ENCODE results near the gene BTG2.
A peak's percentile ranks its signal among the peaks of the same experiment; 100 is the strongest.

The BTG2 gene

DNA sequence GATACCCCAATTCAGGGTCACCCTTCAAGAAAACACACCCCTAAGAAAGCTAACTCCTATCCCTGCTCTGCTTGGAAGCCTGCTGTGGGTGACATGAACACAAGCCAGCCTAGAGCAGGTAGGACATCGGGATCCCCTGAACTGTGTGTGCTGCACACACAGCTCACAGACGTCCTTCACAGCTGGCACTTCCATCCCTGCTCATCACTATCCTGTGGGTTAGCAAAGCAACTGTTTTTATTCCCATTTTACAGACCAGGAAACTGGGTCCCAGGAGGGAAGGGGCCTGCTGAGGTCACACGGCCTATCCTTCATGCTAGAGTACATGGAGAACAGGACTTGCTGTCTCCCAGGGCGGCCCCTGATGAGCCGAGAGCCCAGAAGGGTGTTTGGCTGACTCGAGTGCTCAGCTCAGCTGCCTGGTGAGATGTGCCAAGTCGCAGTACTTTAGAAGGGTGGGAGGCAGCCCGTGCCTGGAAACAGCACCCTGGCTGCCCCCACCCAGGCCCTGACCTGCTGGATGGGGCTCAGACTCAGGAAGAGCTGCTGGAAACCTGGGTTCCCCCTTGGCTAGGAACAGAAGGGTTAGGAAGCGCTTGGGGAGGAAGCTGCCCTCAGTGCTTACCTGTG, 28.3 kb upstream of the BTG2 start:
- DNase-seq (ENCODE audit: low spot score) = no peak

DNA sequence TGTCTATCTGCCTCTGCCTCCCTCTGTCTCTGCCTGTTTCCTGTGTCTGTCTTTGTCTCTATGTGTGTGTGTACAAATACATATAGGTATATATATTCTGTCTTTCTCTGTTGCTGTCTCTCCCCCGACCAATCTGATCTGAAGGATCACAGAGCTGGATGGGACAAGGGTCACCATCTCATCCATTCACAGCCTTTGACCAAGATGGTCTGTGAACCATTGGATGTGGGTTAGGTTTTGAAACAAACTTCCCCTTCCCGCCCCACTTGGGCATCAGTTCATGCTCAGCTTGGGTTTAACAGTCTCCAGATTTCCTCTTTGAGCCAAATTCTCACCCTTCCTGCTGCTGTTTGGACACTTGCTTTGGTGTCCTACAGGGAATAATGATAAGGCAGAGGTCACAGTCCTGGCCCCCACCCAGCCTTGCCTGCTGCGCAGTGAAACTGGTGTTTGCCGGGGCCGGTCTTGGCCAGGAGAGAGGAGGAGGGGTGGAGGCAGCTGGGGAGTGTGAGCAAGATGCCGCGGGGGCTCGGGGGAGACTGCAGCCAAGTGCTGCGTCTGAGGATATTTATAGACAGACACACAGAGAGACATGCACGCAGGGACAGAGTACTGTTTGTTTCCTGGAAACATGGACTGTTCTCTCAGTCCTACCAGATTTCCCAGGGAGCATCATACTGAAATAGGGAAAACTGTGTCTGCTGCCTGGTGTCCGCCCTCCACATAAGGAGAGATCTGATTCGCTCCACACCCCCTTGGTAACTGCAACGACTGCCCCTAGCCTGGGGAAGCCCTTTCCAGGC, 27.0 kb upstream of the BTG2 start:
- peak; percentile 90 for DNase-seq (ENCODE audit: low spot score)

DNA sequence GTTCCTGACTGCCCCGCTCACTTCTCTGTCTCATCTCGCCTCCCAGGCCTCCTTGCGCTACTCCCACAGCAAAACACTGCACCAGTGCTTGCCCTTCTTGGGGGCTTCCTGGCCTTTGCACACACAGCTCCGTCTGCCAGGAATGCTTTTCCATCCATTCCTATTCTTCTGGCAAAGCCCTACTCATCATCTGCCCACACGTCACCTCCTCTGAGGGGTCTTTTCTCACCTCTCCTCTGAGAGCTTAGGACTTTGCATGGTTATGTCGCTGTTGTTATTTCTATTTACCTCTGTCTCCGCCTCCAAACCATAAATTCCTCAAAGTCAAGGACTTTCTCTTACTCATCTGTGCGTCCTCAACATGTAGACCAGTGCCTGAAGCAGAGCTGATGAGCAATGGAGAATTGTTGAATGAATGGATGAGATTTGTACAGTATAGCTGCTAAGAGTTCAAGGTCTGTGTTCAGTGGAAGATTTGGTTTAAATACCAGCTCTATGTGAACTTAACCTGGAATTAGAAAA, 26.4 kb upstream of the BTG2 start:
- DNase-seq (ENCODE audit: low spot score) = no peak

- peak; percentile 18 for DNase-seq (ENCODE audit: low spot score)
Observed at GRCh38 chr1:203280061-203280460, 25.3 kb upstream of the BTG2 start.

DNA sequence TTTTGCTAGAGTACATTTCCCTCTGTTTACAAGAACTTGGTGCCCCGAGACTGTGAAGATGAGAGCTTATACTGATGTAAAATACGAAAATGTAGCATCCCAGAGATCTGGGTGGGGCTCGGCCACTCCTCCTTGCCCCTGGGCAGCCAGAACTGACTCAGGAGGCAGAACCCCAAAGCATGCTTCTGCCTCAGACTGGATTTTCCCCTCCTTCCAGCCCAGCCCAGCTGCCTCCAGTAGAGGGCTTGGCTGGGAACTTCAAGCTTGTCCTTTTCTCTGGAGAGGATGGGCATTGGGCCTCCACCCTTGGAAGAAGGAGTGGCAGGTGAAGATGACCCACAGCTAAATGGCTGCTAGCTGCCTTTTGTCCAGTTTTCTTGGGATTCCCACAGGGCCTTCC, 24.3 kb upstream of the BTG2 start:
- peak; percentile 47 for DNase-seq (ENCODE audit: low spot score)

DNA sequence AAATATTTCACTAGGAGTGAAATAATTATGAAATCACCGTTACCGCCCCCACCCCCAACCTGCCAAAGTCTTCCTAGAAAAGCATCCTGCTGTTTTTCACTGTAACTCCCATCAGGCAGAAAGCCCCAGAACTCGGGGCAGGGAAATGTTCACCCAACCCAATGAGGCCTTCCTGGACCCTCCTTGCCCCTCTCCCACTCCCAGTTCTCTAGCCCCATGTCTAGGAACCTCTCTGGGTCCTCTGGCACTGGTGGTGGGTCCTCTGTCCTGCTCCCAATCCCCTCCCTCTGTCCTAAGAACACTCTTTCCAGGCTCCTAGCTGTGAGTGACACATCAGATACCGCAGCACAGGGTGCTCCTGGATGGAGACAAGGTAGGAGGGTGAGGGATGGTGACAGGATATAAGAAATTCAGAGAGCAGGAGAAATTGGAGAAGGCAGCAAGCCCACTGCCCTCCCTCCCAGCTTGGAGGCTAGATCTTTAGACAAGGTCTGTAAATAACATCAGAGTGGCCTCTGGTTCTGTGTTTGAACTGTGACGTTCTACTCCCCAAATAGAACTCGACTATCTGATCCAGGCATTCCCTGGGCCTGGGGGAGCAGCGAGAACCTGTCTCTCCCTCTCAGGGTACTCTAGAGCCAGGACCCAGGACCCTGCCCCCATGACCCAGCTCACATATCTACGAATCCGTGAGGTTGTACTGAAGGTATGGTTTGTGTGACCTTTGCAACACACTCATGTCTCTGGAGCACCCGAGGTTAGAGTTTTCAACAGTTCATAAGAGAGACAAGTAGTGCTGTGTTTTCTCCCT, 23.3 kb upstream of the BTG2 start:
- DNase-seq (ENCODE audit: low spot score) = peak; percentile 48

- DNase-seq (ENCODE audit: low spot score) = peak; percentile 40
Observed at GRCh38 chr1:203282720-203283542, 22.4 kb upstream of the BTG2 start.

GRCh38 chr1:203283597-203283996, 21.7 kb upstream of the BTG2 start:
- DNase-seq (ENCODE audit: low spot score) = no peak

DNA sequence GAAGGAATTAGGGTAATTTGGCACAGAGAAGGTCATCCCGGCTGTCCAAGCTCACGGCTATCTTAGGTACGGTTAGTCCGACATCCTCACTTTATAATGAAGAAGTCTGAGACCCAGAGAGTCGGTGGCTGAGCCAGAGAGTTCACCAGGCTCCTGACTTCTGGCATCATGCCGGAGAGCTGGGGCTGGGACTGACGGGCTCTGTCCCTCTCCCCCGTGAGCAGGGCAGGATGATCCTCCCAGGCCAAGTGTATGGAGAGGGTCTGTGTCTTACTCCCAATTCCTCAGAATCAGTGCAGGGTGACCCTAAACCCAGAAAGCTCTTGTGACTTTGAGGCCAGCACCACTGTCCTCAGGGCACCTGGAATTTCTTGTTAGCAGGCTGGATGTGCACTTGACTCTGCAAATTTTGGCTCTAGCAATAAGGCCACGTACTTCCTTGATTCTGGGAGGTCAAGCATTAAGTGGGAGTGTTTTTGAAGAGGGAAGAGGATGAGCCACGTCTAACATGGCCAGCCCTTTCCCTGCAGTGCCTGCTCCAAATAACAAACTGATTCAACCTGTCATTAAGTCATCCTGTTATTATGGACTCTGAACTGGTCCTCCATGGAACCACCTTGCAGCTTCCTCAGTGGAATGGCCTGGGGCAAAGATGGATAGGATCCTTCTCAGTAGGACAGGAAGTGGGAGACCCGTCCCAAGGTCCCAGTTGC, 20.8 kb upstream of the BTG2 start:
- DNase-seq (ENCODE audit: low spot score) = no peak

GRCh38 chr1:203286161-203286984, 18.9 kb upstream of the BTG2 start:
- DNase-seq (ENCODE audit: low spot score) = no peak

- DNase-seq (ENCODE audit: low spot score) = no peak
Observed at GRCh38 chr1:203287109-203287893, 18.0 kb upstream of the BTG2 start.

DNA sequence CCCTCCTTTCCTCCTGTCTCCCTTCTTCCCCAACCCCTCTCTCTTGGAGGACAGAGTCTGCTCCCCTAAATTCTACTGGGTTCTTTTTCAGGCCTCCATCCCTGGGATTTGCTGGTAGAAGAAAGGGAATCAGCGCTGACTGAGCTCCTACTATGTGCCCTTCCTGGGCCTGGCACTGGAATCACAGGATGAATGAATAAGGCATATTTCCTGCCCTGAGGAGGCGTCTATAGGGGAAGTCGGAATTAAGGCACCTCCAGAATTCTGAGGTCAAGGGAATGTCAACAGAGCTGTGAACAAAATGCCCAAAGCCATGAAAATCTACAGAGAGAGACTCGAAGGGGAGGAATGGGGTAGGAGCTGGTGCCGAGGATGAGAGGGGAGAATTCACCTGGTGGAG, 17.4 kb upstream of the BTG2 start:
- no peak for DNase-seq (ENCODE audit: low spot score)

DNA sequence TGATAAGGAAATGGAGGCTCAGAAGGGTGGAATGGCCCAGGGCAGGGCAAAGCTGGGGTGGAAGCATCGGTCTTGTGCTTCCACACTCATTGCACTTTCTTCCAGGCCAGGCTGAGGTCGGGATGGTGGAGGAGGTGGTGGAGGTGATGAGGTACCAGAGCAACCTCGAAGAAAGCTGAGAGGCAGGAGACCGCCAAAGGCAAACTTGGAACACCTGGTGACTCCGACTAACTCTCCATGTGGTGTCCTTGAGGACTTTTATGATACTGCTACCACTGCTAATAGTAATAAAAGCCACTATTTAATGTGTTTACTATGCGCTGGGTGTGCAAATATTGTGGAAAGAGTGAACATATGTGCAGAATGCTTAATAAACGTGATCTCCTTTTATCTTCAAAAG, 16.9 kb upstream of the BTG2 start:
- no peak for DNase-seq (ENCODE audit: low spot score)

- no peak for DNase-seq (ENCODE audit: low spot score)
Observed at GRCh38 chr1:203289281-203289981, 15.9 kb upstream of the BTG2 start.

GRCh38 chr1:203289982-203290260, 15.4 kb upstream of the BTG2 start:
- no peak for DNase-seq (ENCODE audit: low spot score)

DNA sequence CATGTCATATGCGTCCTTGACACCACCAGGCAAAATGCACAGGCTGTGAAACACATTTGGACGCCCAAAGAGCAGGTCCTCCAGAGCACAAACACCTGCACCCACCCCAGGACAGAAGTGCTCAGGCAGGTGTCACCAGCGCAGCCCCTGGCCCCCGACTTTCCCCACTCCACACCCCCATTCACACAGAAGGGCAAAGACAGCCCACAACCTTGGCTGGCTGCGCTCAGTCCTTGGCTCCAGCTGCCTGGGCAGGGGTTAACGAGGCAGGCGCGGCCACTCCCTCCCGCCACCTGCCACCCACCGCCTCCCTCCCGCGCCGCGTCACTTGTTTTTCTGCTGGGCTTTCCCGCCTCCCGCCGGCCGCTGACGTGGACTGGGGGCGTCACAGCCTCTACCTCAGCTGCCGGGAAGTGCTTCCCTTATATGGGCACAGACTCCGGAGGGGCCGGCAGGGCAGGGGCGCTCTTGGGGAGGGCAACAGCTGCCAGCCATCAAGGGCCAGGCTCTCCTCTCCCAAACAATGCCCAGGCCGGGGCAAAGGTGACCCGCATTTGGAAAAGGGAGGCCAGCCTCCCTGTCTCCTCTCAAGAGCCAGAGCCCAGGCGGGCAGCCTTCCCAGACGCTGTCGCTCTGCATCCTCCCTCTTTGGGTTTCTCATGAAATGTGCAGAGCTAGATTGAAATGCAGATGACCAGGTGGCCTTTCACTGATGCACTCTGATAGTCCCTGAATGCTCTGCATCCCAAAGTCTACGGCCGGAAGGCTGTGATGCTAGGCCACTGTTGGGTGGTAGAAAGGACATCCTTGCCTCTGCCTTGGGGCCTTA, 14.8 kb upstream of the BTG2 start:
- peak; percentile 95 for DNase-seq (ENCODE audit: low spot score)

DNA sequence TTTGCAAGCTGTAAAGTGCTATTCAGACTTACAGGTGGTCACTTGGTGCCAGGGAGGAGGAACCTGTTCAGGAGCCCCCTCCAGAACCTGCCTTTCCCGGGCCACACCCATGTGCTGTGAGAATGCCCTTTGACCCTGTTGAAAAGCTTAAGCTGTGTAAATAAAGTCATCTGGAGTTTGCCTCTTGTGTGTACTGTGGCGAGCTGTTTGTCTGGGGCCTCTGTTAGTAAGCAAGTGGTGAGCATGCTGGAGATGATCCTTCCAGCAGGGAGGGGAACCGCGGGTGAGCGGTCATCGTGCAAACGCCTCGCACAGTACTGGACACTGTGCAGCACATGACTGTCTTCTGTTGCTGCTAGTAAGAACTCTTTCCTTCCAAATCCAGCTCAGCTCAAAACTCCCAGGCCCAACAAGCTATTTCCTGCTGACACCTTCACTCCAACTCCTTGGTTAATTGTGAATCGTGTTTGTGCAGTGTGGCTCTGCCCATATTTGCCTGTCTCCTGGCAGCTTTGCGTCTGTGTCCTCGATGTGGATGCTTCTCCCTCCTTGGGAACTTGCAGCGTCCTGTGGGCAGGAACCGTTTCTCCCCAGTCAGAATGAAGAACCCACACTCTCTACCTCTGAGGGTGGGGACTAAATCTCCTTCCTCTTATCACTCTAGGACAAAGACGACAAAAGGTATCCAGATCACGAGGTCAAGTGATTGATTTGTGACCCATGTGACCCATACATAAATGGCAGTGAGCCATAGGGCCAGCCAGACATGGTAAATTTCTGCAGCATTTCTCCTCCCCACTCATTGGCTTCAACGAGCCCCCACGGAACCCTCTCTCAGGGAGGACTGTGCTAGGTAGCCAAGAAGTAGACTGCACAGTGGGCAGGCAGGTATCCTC, 13.9 kb upstream of the BTG2 start:
- no peak for DNase-seq (ENCODE audit: low spot score)

Measured in left forelimb (tissue), 1 donor.